ENCODE data around the gene WDR81. TPM values are rescaled to one million over a fixed set of nuclear protein-coding genes. Genes with fewer than 3 reads are reported as not detected.
"Not testable (repeated sequence)": the region's sequence is repeated elsewhere in the genome, so short reads cannot be mapped to it uniquely, and the experiment has no call there.

Gene WDR81
- total RNA-seq, 2 experiments from 2014 or later: 6.9 to 8.6 TPM

GRCh38 chr17:1722022-1722421 lies 2.5 kb upstream of the WDR81 start:
- intact Hi-C loops (cut with DNase I, micrococcal nuclease): loop anchor here in 1 of 2 experiments (5.0 kb wide), 3 partner anchors 40 to 305 kb away; partner anchors contain the start of genes RTN4RL1 and SERPINF1

GRCh38 chr17:1724869-1725641 lies 551 bp downstream of the WDR81 start:
- intact Hi-C loops (cut with DNase I, micrococcal nuclease): loop anchor here (1.0 to 5.0 kb wide), 6 partner anchors 9 to 305 kb away; partner anchors contain the start of genes DPH1 (in 1 of the 2), RILP (in 1 of the 2), RTN4RL1 (in 1 of the 2) and SERPINF1 (in 1 of the 2)
- no peaks in the 10 kb centered on the region for H3K27me3 Mint-ChIP-seq
- H3K36me3 Mint-ChIP-seq (ENCODE audit: low read depth): peaks cover 6% of the 10 kb centered on the region
- ChIA-PET POLR2A (no interaction called here), CTCF (interaction anchor here (1.1 kb wide), 1 partner anchor 9 kb away, joined by 3 read pairs; no protein-coding TSS in a partner anchor)
- DNase-seq: no peak
- ATAC-seq: peak; percentile 70
- peak overlapping the region; percentile 65 for H3K4me3 Mint-ChIP-seq
- H3K9me3 Mint-ChIP-seq (ENCODE audit: low read depth): no peaks in the 10 kb centered on the region
- H3K4me1 Mint-ChIP-seq: peaks cover 31% of the 10 kb centered on the region
- no peak overlapping the region for H3K27ac Mint-ChIP-seq

More at GRCh38 chr17:1722022-1722421, 2.5 kb upstream of the WDR81 start:
- H3K27ac Mint-ChIP-seq; H3K36me3 Mint-ChIP-seq (ENCODE audit: low read depth); H3K9me3 Mint-ChIP-seq (ENCODE audit: low read depth); H3K4me3 Mint-ChIP-seq; DNase-seq; ATAC-seq; H3K27me3 Mint-ChIP-seq; POLR2A ChIA-PET: not testable (repeated sequence)
- peaks cover 30% of the 10 kb centered on the region for H3K4me1 Mint-ChIP-seq
- CTCF ChIA-PET: interaction anchor here (0.6 to 2.4 kb wide), 14 partner anchors 14 to 789 kb away, joined by 3 to 13 read pairs (median 4); partner anchors contain the start of genes RILP, RPA1 and SMYD4

DNA sequence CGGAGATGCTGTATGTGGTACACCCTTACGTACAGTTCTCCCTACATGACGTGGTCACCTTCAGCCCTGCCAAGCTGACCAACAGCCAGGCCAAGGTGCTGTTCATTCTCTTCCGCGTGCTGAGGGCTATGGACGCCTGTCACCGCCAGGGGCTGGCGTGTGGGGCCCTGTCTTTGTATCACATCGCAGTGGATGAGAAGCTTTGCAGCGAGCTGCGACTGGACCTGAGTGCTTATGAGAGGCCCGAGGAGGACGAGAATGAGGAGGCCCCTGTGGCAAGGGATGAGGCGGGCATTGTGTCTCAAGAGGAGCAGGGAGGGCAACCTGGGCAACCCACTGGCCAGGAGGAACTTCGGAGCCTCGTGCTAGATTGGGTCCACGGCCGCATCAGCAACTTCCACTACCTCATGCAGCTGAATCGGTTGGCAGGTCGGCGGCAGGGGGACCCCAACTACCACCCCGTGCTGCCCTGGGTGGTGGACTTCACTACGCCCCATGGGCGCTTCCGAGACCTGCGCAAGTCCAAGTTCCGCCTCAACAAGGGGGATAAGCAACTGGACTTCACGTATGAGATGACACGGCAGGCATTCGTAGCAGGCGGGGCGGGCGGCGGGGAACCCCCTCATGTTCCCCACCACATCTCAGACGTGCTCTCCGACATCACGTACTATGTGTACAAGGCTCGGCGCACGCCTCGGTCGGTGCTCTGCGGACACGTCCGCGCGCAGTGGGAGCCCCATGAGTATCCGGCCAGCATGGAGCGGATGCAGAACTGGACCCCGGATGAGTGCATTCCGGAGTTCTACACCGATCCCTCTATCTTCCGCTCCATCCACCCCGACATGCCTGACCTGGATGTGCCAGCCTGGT lies 1.4 kb downstream of the WDR81 start:
- intact Hi-C loops (cut with DNase I, micrococcal nuclease): loop anchor here in 1 of 2 experiments (2.0 kb wide), 1 partner anchor 77 kb away; the partner anchor contains the start of gene RILP
- H3K4me3 Mint-ChIP-seq: peak overlapping the region; percentile 65
- no peaks in the 10 kb centered on the region for H3K27me3 Mint-ChIP-seq
- peaks cover 27% of the 10 kb centered on the region for H3K4me1 Mint-ChIP-seq
- DNase-seq: peak; percentile 5
- CTCF ChIA-PET: interaction anchor here (0.6 to 1.2 kb wide), 2 partner anchors 56 to 188 kb away, joined by 3 to 4 read pairs; no protein-coding TSS in a partner anchor
- POLR2A ChIA-PET: interaction anchor here (0.6 kb wide), 1 partner anchor 9 kb away, joined by 7 read pairs; no protein-coding TSS in a partner anchor
- no peak for ATAC-seq
- no peak overlapping the region for H3K27ac Mint-ChIP-seq
- peaks cover 6% of the 10 kb centered on the region for H3K36me3 Mint-ChIP-seq (ENCODE audit: low read depth)
- H3K9me3 Mint-ChIP-seq (ENCODE audit: low read depth): no peaks in the 10 kb centered on the region

DNA sequence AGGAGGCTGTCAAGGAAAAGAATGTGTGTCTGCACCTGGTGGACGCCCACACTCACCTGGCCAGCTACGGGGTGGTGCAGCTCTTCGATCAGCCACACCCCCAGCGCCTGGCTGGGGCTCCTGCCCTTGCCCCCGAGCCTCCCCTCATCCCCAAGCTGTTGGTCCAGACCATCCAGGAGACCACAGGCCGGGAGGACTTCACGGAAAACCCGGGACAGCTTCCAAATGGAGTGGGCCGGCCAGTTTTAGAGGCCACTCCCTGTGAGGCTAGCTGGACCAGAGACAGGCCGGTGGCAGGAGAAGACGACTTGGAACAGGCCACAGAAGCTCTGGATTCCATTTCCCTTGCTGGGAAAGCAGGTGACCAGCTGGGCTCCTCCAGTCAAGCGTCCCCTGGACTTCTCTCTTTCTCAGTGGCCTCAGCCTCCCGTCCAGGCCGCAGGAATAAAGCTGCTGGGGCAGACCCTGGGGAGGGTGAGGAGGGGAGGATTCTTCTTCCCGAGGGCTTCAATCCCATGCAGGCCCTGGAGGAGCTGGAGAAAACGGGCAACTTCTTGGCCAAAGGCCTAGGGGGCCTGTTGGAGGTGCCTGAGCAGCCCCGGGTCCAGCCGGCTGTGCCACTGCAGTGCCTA lies 2.2 kb downstream of the WDR81 start:
- ChIA-PET CTCF (interaction anchor here (0.5 to 1.2 kb wide), 3 partner anchors 57 to 199 kb away, joined by 3 read pairs; no protein-coding TSS in a partner anchor), POLR2A (no interaction called here)
- Mint-ChIP-seq H3K9me3 (ENCODE audit: low read depth) (no peaks in the 10 kb centered on the region), H3K27ac (no peak overlapping the region), H3K4me1 (peaks cover 26% of the 10 kb centered on the region), H3K4me3 (peak overlapping the region; percentile 65), H3K36me3 (ENCODE audit: low read depth) (peaks cover 6% of the 10 kb centered on the region), H3K27me3 (no peaks in the 10 kb centered on the region)
- intact Hi-C loops (cut with DNase I, micrococcal nuclease): no loop called here
- ATAC-seq: no peak
- no peak for DNase-seq

DNA sequence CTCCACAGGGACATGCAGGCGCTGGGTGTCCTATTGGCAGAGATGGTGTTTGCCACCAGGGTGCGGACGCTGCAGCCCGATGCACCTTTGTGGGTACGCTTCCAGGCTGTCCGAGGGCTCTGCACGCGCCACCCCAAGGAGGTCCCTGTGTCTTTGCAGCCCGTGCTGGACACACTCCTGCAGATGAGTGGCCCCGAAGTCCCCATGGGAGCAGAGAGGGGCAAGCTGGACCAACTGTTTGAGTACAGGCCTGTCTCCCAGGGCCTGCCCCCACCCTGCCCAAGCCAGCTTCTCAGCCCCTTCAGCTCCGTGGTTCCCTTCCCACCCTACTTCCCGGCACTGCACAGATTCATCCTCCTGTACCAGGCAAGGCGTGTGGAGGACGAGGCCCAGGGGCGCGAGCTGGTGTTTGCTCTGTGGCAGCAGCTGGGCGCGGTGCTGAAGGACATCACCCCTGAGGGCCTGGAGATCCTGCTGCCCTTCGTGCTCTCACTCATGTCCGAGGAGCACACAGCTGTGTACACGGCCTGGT lies 2.8 kb downstream of the WDR81 start:
- ATAC-seq (no peak), DNase-seq (no peak)
- intact Hi-C loops (cut with DNase I, micrococcal nuclease): no loop called here
- Mint-ChIP-seq H3K27ac (no peak overlapping the region), H3K4me3 (no peak overlapping the region), H3K36me3 (ENCODE audit: low read depth) (peaks cover 6% of the 10 kb centered on the region), H3K9me3 (ENCODE audit: low read depth) (no peaks in the 10 kb centered on the region), H3K27me3 (no peaks in the 10 kb centered on the region), H3K4me1 (peaks cover 26% of the 10 kb centered on the region)
- ChIA-PET POLR2A (interaction anchor here (1.1 kb wide), 1 partner anchor 14 kb away, joined by 3 read pairs; no protein-coding TSS in a partner anchor), CTCF (interaction anchor here (0.6 to 0.7 kb wide), 4 partner anchors 9 to 182 kb away, joined by 3 read pairs; no protein-coding TSS in a partner anchor)

DNA sequence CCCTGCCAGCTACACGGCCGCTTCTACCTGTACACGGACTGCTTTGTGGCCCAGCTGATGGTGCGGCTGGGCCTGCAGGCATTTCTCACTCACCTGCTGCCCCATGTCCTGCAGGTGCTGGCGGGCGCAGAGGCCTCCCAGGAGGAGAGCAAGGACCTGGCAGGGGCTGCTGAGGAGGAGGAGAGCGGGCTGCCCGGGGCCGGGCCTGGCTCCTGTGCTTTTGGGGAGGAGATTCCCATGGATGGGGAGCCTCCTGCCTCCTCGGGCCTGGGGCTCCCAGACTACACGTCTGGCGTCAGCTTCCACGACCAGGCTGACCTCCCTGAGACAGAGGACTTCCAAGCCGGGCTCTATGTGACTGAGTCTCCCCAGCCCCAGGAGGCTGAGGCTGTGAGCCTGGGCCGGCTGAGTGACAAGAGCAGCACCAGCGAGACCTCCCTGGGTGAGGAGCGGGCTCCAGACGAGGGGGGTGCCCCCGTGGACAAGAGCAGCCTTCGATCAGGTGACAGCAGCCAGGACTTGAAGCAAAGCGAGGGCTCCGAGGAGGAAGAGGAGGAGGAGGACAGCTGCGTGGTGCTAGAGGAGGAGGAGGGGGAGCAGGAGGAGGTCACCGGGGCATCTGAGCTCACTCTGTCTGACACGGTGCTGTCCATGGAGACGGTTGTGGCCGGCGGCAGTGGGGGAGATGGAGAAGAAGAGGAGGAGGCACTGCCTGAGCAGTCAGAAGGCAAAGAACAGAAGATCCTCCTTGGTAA lies 3.5 kb downstream of the WDR81 start:
- no peak overlapping the region for H3K27ac Mint-ChIP-seq
- H3K36me3 Mint-ChIP-seq (ENCODE audit: low read depth): peaks cover 6% of the 10 kb centered on the region
- H3K27me3 Mint-ChIP-seq: no peaks in the 10 kb centered on the region
- no peaks in the 10 kb centered on the region for H3K9me3 Mint-ChIP-seq (ENCODE audit: low read depth)
- CTCF ChIA-PET: interaction anchor here (0.6 to 0.7 kb wide), 3 partner anchors 8 to 182 kb away, joined by 3 read pairs; no protein-coding TSS in a partner anchor
- intact Hi-C loops (cut with DNase I, micrococcal nuclease): no loop called here
- no peak overlapping the region for H3K4me3 Mint-ChIP-seq
- ATAC-seq: no peak
- peaks cover 23% of the 10 kb centered on the region for H3K4me1 Mint-ChIP-seq
- POLR2A ChIA-PET: interaction anchor here (1.1 kb wide), 1 partner anchor 15 kb away, joined by 3 read pairs; no protein-coding TSS in a partner anchor
- no peak for DNase-seq

GRCh38 chr17:1729966-1730325 lies 5.4 kb downstream of the WDR81 start:
- Mint-ChIP-seq H3K36me3 (ENCODE audit: low read depth) (peaks cover 8% of the 10 kb centered on the region), H3K4me1 (peaks cover 17% of the 10 kb centered on the region), H3K4me3 (no peak overlapping the region), H3K27ac (no peak overlapping the region), H3K9me3 (ENCODE audit: low read depth) (no peaks in the 10 kb centered on the region), H3K27me3 (no peaks in the 10 kb centered on the region)
- ATAC-seq (no peak), DNase-seq (no peak)
- ChIA-PET POLR2A (no interaction called here), CTCF (interaction anchor here (1.0 kb wide), 1 partner anchor 96 kb away, joined by 4 read pairs; no protein-coding TSS in a partner anchor)
- intact Hi-C loops (cut with DNase I, micrococcal nuclease): no loop called here

DNA sequence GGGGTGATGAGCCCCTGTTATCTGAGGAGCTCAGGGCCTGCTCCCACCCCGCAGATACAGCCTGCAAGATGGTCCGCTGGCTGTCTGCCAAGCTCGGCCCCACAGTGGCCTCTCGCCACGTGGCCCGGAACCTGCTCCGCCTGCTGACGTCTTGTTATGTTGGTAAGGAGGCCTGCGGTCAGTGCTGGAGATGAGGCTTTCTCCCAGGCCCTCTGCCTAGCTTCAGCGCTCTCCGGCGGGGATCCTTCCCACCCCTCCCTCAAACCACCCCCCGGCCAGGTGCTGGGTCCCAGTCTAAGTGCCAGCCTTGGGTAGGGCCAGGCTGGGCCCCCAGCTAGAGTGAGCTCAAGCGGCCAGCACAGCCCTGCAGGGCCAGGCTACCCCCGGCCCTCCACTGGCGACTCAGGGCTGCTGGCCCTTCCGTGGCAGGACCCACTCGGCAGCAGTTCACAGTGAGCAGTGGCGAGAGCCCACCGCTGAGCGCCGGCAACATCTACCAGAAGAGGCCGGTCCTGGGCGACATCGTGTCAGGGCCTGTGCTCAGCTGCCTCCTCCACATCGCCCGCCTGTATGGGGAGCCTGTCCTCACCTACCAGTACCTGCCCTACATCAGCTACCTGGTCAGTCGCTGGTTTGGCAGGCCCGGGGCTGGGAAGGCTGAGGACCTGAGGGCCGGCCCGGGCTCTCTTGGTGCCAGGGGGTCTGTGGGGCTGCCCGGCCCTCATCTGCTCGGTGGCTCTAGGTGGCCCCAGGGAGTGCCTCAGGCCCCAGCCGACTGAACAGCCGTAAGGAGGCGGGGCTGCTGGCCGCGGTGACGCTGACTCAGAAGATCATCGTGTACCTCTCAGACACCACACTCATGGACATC lies 6.1 kb downstream of the WDR81 start:
- intact Hi-C loops (cut with DNase I, micrococcal nuclease): no loop called here
- Mint-ChIP-seq H3K9me3 (ENCODE audit: low read depth) (no peaks in the 10 kb centered on the region), H3K27me3 (no peaks in the 10 kb centered on the region), H3K27ac (no peak overlapping the region), H3K4me1 (peaks cover 15% of the 10 kb centered on the region), H3K4me3 (no peak overlapping the region), H3K36me3 (ENCODE audit: low read depth) (peaks cover 8% of the 10 kb centered on the region)
- no peak for ATAC-seq
- POLR2A ChIA-PET: no interaction called here
- CTCF ChIA-PET: no interaction called here
- DNase-seq: no peak

GRCh38 chr17:1731194-1731506 lies 6.6 kb downstream of the WDR81 start:
- Mint-ChIP-seq H3K27me3 (no peaks in the 10 kb centered on the region), H3K36me3 (ENCODE audit: low read depth) (peaks cover 7% of the 10 kb centered on the region), H3K4me3 (no peak overlapping the region), H3K27ac (no peak overlapping the region), H3K9me3 (ENCODE audit: low read depth) (no peaks in the 10 kb centered on the region), H3K4me1 (peaks cover 16% of the 10 kb centered on the region)
- POLR2A ChIA-PET: interaction anchor here (1.0 kb wide), 1 partner anchor 14 kb away, joined by 5 read pairs; no protein-coding TSS in a partner anchor
- ATAC-seq (no peak), DNase-seq (no peak)
- CTCF ChIA-PET: interaction anchor here (0.6 kb wide), 1 partner anchor 125 kb away, joined by 4 read pairs; no protein-coding TSS in a partner anchor
- intact Hi-C loops (cut with DNase I, micrococcal nuclease): no loop called here

All from activated CD4-positive, alpha-beta T cell treated with anti-CD3 and anti-CD28 coated beads for 36 hours (primary cell).